ENCODE results near the gene WDR48. TPM values are rescaled to one million over a fixed set of nuclear protein-coding genes. Genes with fewer than 3 reads are reported as not detected.

WDR48 gene
- total RNA-seq, 1 experiment from 2014 or later = 10.1 TPM

DNA sequence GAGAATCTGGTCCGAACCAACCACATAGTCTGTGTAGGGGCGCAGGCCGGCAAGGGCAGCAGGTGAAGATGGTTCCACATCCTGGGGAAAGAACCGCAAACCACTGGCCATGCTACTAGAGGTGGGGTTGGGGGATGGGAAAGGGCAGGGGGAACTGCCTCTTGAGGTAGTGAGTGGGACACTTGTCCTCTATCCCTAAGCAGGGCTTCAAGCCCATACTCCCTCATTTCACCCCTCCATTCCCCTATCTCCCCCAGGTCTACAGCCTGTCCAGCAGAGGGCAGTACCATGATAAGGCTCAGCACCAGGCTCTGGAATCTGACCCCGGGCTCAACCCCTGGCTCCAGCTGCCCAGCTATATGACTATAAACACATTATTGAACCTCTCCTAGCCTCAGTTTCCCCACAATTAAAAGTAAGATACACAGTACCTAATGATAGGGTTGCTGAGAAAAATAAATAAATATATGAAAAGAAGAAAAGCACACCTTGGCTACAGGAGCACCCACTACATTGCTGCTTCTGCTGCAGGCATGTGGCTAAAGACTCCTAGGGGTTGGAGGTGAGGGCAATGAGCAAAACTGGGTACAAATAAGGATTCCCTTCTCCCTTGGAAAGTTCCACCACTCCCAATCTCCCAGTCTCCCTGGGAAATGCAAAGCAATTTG lies 49.3 kb downstream of the WDR48 start:
- DNase-seq (ENCODE audit: low spot score) = peak; percentile 41

DNA sequence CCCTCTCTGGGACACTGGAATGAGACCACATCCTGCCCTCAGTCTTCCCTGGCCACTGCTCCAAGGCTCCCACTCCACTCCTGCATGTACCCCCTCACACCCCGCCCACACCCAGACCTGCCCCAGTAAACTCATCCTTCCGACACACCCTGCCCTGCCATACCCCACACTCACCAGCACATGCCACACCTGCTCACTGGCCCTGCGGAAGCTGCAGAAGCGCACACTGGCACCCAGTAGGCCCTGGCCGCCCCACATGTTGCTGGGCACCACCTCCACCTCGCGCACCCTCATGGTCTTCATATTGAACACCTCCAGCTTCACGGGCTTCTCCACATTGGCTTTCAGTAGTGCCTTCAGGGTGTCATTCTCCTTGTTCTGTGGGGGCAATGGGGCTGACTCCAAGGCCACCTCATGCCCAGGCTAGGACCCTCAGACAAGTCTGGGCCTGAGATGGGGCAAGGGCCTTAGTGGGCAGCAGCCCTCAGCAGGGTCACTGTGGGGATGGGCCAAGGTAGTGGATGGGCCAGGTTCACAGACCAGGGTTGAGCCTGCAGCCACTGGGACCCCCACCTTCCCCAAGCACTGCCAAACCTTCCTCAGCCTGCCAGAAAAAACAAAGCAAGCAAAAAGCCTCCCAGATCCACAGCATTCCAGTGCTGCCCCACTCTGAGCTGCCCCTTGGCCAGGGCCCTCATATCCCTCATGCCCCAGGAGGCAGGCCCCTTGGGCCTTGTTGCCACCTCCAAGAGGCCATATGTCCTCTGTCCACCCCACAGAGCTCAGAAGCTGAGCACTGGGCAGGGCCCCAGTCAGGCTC lies 50.9 kb downstream of the WDR48 start:
- DNase-seq (ENCODE audit: low spot score) = no peak

- DNase-seq (ENCODE audit: low spot score) = no peak
Observed at GRCh38 chr3:39103324-39103693, 51.5 kb downstream of the WDR48 start.

DNA sequence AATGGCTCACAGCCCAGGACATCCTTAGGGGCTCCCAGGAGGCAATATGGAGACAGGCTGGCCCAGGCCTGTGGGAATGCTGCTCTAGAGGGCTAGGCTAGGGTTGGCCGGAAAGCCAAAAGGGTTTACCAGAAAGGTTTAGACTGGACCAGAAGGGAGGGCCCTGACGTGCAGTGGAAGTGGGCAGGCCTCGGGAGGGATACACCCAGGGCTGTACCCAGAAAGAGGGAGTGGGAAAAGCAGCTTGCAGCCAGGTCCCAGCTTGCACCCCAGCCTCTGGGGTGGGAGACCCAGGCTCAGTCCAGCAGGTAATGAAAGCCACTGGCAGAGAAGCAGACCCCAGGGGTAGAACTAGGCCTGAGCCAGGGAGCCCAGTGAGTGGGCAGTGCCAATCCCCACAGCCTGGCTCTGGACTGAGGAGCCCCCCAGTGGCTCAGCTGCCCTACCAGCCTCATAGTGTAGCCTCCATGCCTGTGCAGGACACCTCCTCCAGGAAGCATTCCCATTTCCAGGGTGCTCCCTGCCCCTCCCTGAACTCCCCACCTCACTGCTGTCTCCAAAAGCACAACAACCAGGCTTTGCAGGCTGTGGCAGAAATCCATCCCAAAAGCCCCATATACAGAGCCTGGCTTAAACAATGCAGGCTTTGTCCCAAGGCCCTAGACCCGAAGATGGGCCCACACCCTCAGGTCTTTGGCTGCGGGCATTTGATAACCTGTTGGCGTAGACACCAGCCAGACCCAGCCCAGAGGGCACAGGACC lies 52.2 kb downstream of the WDR48 start:
- DNase-seq (ENCODE audit: low spot score) = no peak

GRCh38 chr3:39104961-39105686 lies 53.3 kb downstream of the WDR48 start:
- DNase-seq (ENCODE audit: low spot score) = no peak

GRCh38 chr3:39105687-39106063 lies 53.9 kb downstream of the WDR48 start:
- no peak for DNase-seq (ENCODE audit: low spot score)

DNA sequence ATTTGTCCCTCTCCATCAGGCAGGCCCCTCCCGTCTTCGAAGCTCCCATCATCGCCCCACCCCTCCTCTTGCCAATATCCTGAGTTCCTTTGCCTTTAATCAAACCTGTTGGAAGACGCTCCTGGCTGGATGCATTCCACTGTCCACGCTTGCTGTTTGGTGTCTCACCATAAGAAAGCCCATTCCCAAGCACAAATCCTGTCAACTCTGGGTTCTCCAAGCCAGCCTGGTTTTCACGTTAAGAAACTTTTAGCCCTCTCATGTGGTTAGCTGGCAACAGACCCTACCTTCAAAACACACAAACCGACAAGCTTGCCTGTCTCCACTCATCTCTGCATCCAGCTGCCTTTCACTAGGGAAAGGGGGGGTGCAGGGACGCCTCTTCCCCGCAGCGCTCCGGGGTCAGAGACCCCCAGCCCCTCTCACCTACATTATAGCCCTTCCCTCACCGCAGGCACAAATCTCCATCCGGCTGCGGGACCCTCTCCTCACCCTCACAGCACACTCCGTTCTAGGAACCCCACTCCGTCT lies 54.5 kb downstream of the WDR48 start:
- peak; percentile 15 for DNase-seq (ENCODE audit: low spot score)

GRCh38 chr3:39106851-39107387 lies 55.1 kb downstream of the WDR48 start:
- peak; percentile 50 for DNase-seq (ENCODE audit: low spot score)

DNA sequence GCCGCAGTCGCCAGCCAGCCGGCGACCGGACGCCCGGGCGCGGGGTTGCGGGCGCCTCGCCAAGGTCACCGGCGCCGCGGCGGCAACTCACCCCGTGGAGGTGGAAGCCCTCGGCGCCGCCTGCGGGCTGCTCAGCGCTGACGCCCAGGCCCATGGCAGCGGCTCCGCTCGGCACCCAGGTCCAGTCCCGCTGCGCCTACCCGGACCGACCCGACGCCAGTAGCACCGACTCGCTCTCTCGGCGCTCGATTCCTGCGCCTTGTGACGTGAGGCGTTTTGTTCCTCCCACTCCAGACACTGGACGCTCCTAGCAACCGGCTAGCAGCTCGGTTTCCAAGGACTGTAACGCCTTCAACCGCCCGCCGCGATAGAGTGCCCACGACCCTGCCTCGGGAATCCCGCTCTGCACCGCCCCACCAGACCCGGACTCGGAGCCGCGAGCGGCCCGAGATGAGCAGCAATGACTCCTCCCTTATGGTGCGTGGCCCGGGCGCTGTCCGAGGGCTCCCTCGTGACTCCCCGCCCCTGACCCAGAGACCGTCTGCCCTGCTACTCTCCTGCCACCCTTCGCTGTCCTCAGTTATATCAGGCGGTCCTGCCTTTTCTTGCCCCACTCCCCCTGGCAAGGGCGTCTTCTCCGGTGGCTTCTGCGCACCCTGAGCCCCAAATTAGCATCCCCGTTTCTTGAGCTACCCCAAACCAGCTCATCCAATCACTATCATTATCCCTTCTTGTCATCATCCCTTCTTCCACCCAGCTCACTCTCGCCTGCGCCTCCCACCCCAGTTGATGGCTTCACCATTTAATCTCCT lies 55.8 kb downstream of the WDR48 start, which contains the start of the genes GORASP1 and TTC21A:
GORASP1 (minus strand) TSS at position 240 of the 812 bp plus-strand sequence; CDS start at position 154, 86 bp downstream.
TTC21A (plus strand) TSS at position 293 of the 812 bp plus-strand sequence; CDS start at position 451, 158 bp downstream.
- DNase-seq (ENCODE audit: low spot score) = peak; percentile 75

GRCh38 chr3:39108200-39108710 lies 56.4 kb downstream of the WDR48 start:
- DNase-seq (ENCODE audit: low spot score) = no peak

DNA sequence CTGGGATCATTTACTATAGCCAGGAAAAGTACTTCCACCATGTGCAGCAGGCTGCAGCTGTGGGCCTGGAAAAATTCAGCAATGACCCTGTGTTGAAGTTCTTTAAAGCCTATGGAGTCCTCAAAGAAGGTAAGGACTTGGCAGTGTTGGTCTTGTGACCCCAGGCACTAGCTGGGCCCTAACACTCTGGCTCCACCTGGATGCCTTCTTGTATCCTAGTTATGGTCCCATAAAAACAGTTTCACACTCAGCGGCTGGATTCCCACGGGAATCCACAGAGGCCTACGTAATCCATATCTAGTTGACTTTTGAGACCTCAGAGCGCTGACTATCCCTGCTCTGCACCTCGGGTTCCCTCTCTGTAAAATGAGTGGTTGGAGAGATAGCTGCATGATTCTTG lies 57.3 kb downstream of the WDR48 start:
- no peak for DNase-seq (ENCODE audit: low spot score)

DNA sequence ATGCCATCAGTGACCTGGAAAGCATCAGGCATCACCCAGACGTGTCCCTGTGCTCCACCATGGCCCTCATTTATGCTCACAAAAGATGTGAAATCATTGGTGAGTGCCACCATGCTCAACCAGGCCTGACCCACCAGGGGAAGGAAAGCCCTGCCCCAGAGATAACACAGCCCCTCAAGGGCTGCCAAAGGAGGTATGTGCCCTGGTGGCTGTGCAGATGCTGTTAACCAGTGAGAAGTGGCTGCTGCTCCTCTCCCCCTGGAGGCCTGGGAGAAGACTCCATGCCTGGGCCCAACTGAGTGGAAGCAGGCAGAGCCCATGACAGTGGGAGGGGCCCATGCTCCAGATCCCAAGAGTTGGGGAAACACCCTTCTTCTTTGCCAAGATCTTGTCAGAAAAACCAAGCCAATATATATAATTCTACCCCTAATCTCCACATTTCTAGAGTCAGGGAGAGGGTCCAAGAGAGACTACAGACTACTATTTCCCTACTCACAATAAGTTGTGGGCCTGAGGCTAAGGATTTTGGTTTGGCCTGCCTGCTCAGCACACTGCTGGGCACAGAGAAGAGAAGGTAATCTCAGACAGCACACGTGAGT lies 58.3 kb downstream of the WDR48 start:
- no peak for DNase-seq (ENCODE audit: low spot score)

GRCh38 chr3:39112113-39112512 lies 60.3 kb downstream of the WDR48 start:
- no peak for DNase-seq (ENCODE audit: low spot score)

- no peak for DNase-seq (ENCODE audit: low spot score)
Observed at GRCh38 chr3:39112535-39112934, 60.7 kb downstream of the WDR48 start.

DNA sequence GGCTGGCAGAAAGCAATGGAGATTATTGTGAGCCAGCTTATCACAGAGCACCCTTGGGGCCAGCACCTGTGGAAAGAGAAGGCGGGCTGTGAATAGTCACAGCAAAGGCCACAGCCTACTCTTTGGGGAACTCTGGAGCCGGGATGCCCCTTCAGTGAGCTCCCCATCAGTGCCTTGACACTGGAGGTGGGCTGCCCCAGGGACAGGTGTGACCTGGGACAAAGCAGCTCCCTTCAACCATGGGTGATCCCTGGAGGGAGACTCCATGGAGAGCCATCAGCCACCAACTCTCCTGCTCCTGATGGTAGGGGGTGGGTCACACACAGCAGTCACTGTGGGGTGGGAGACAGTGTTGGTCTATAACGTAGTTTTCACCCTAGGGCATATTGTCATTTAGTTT lies 61.5 kb downstream of the WDR48 start:
- no peak for DNase-seq (ENCODE audit: low spot score)

GRCh38 chr3:39114456-39114855 lies 62.6 kb downstream of the WDR48 start:
- DNase-seq (ENCODE audit: low spot score) = no peak

- no peak for DNase-seq (ENCODE audit: low spot score)
Observed at GRCh38 chr3:39115870-39116269, 64.1 kb downstream of the WDR48 start.

DNA sequence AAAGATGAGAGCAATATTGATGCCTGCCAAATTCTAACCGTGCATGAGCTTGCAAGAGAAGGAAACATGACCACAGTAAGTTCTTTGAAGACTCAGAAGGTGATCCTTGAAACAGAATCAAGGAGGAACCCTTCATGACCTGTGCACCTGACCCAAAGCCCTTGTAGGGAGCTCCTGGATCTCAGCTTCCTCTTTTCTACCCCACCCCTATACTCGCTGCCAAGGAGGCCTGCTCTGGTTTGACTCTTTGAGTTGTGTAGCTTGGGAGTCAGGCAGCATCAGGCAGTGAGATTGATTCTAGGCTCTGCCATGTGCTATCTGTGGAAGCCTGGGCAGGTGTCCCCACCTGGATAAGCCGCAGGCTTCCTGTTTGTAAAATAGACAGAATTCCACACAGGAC lies 66.3 kb downstream of the WDR48 start:
- no peak for DNase-seq (ENCODE audit: low spot score)

GRCh38 chr3:39118931-39119660 lies 67.3 kb downstream of the WDR48 start:
- DNase-seq (ENCODE audit: low spot score) = no peak

Measured in HT-29 (cell line).